Keratinocyte (primary cell): Measurements from ENCODE around the gene SPRY4. TPM values are rescaled to one million over a fixed set of nuclear protein-coding genes. Genes with fewer than 3 reads are reported as not detected.

ENCODE experiments used
- DNase-seq: peaks from one replicate; pipeline ENCODE4 v3.0.0-alpha.2; 2011; ENCODE audit warnings: low read depth, missing footprints, low spot score
- FAIRE-seq: peaks from 2 replicates; lab custom pipeline; 2011; peaks lifted over from hg19 to GRCh38; lab: Jason Lieb, UNC
- H2AFZ ChIP-seq: 2 replicates; pipeline ENCODE4 v1.6.0; 2012; ENCODE audit warnings: low read length, control low read depth, inconsistent platforms; ENCODE audit not compliant: control insufficient read depth
- H3K27ac ChIP-seq: 2 replicates; pipeline ENCODE4 v1.5.1; 2011; ENCODE audit warnings: low read length; ENCODE audit not compliant: control insufficient read depth, insufficient read depth
- H3K27me3 ChIP-seq: 3 replicates; pipeline ENCODE4 v1.6.0; 2011; ENCODE audit warnings: low read length; ENCODE audit not compliant: control insufficient read depth, insufficient read depth; ENCODE audit errors: extremely low read depth
- H3K36me3 ChIP-seq, 2 experiments: 2 replicates in 1 of 2; 3 replicates in 1 of 2; pipeline ENCODE4 v1.5.1; 2011; ENCODE audit warnings: low read length in 2 of 2, mild to moderate bottlenecking in 1 of 2; ENCODE audit not compliant: control insufficient read depth in 2 of 2, insufficient read depth in 2 of 2; ENCODE audit errors: extremely low read depth in 1 of 2
- H3K4me1 ChIP-seq: 3 replicates; pipeline ENCODE4 v1.5.1; 2011; ENCODE audit warnings: low read length; ENCODE audit not compliant: control insufficient read depth, insufficient read depth; ENCODE audit errors: extremely low read depth
- H3K4me2 ChIP-seq: 3 replicates; pipeline ENCODE4 v1.6.0; 2011; ENCODE audit warnings: low read depth, low read length; ENCODE audit not compliant: control insufficient read depth, insufficient read depth; ENCODE audit errors: extremely low read depth
- H3K4me3 ChIP-seq, 3 experiments: fragments of 200-600 bp in 1 of 3; sonication (generic) in 1 of 3; 2 replicates in 2 of 3; 3 replicates in 1 of 3; pipeline ENCODE4 v1.5.1; 2011 to 2016; ENCODE audit warnings: low read length in 3 of 3, mild to moderate bottlenecking in 3 of 3, control low read depth in 2 of 3, inconsistent platforms in 1 of 3, low read depth in 1 of 3, mixed read lengths in 1 of 3, mixed run types in 1 of 3, moderate library complexity in 1 of 3; ENCODE audit not compliant: control insufficient read depth in 2 of 3, insufficient read depth in 2 of 3; ENCODE audit errors: extremely low read depth in 1 of 3
- H3K79me2 ChIP-seq: 2 replicates; pipeline ENCODE4 v1.6.0; 2012; ENCODE audit warnings: low read length; ENCODE audit not compliant: control insufficient read depth, insufficient read depth
- H3K9ac ChIP-seq: 3 replicates; pipeline ENCODE4 v1.6.0; 2011; ENCODE audit warnings: low read length; ENCODE audit not compliant: control insufficient read depth, insufficient read depth; ENCODE audit errors: extremely low read depth
- H3K9me1 ChIP-seq: 3 replicates; pipeline ENCODE4 v1.6.0; 2011; ENCODE audit warnings: low read length; ENCODE audit not compliant: control insufficient read depth, insufficient read depth; ENCODE audit errors: extremely low read depth
- H3K9me3 ChIP-seq: 2 replicates; pipeline ENCODE4 v1.5.1; 2012; ENCODE audit warnings: low read depth, low read length; ENCODE audit not compliant: control insufficient read depth
- H4K20me1 ChIP-seq: 3 replicates; pipeline ENCODE4 v1.6.0; 2011; ENCODE audit warnings: low read length; ENCODE audit not compliant: control insufficient read depth, insufficient read depth; ENCODE audit errors: extremely low read depth
- CTCF ChIP-seq, 3 experiments: IDR thresholded peaks in 1 of 3; conservative IDR thresholded peaks in 1 of 3; optimal IDR thresholded peaks in 1 of 3; 2 replicates in 2 of 3; 3 replicates in 1 of 3; pipeline versions ENCODE3 to v1.5.1; 2011; ENCODE audit warnings: low read length in 3 of 3, mild to moderate bottlenecking in 3 of 3, moderate library complexity in 2 of 3, control low read depth in 1 of 3, inconsistent platforms in 1 of 3; ENCODE audit not compliant: insufficient read depth in 2 of 3; ENCODE audit errors: extremely low read depth in 1 of 3
- EZH2 ChIP-seq: IDR thresholded peaks from one replicate; pipeline ENCODE4 v1.6.1; 2012; ENCODE audit warnings: inconsistent platforms, mild to moderate bottlenecking, low read length, moderate library complexity
- dilution Hi-C: fragments of 300-500 bp; cut with MboI; formaldehyde crosslinking; loops from one replicate; pipeline ENCODE4 v1.7.0; 2020; ENCODE audit warnings: low sequenced_read_pairs; ENCODE audit not compliant: extremely low pct_ligation_motif_present
- polyA plus RNA-seq, 5 experiments: library from polyadenylated mRNA; depleted of rRNA in 3 of 5; stranded (reverse) in 3 of 5; stranded (forward) in 1 of 5; unstranded in 1 of 5; fragments of >200 nt; gene quantifications; 1 replicate in 1 of 5; 2 replicates in 3 of 5; 3 replicates in 1 of 5; pipeline versions ENCODE4 v1.2.1 to v1.2.3, GENCODE V29; 2011 to 2012; ENCODE audit warnings: missing spikeins in 2 of 5, low read depth in 1 of 5, low replicate concordance in 1 of 5

SPRY4 gene
- polyA plus RNA-seq, 1 donor (not counting 4 experiments of a cell fraction or from before 2014, with no cell fraction given), result 10.2 TPM

- H2AFZ ChIP-seq, result no peak overlapping the region
- peaks cover 14 to 21% of the 10 kb centered on the region in 2 experiments for H3K36me3 ChIP-seq
- no peak for DNase-seq
- H3K9me3 ChIP-seq, result no peaks in the 10 kb centered on the region
- no peaks in the 10 kb centered on the region for H3K4me1 ChIP-seq
- dilution Hi-C loops, result no loop called here
- H3K4me3 ChIP-seq, result no peak overlapping the region
- TF ChIP-seq CTCF (optimal IDR thresholded peaks at IDR 0.05 in 1 of 3, IDR thresholded peaks at IDR 0.05 in 1 of 3, conservative IDR thresholded peaks at IDR 0.05 in 1 of 3; ENCODE audit: extremely low read depth in 1 of 3, insufficient read depth in 2 of 3, low read length in 3 of 3) (no peak), EZH2 (no peak)
- H4K20me1 ChIP-seq, result peaks cover 4% of the 10 kb centered on the region
- no peaks in the 10 kb centered on the region for H3K27me3 ChIP-seq
- no peak for FAIRE-seq
- H3K27ac ChIP-seq, result no peak overlapping the region
- peaks cover 26% of the 10 kb centered on the region for H3K79me2 ChIP-seq
- peaks cover 8% of the 10 kb centered on the region for H3K9me1 ChIP-seq
- H3K4me2 ChIP-seq, result no peak overlapping the region
- no peak overlapping the region for H3K9ac ChIP-seq
Measured at GRCh38 chr5:142307146-142307890, 17.5 kb downstream of the SPRY4 start.

DNA sequence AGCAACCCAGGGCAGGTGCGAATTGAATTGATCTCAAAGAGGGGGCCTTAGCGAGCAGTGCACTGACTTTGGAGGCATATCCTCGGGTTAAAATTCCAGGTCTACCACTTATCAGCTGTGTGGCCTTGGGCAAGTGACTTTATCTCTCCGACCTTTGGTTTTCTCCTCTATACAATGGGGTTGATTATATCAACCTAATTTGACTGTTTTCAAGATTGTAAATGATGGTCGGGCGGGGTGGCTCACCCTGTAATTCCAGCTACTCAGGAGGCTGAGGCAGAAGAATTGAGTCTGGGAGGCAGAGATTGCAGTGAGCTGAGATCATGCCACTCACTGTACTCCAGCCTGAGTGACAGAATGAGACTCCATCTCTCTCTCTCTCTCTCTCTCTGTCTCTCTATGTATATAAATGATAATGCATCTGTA is 18.7 kb downstream of the SPRY4 start:
- TF ChIP-seq EZH2, result no peak
- no peak for TF ChIP-seq CTCF (optimal IDR thresholded peaks at IDR 0.05 in 1 of 3, IDR thresholded peaks at IDR 0.05 in 1 of 3, conservative IDR thresholded peaks at IDR 0.05 in 1 of 3; ENCODE audit: extremely low read depth in 1 of 3, insufficient read depth in 2 of 3, low read length in 3 of 3)
- Histone ChIP-seq H4K20me1 (peaks cover 4% of the 10 kb centered on the region), H3K27me3 (no peaks in the 10 kb centered on the region), H3K36me3 (peaks cover 9 to 11% of the 10 kb centered on the region in 2 experiments), H2AFZ (no peak overlapping the region), H3K27ac (no peak overlapping the region), H3K9me3 (no peaks in the 10 kb centered on the region), H3K4me1 (no peaks in the 10 kb centered on the region), H3K4me2 (no peak overlapping the region), H3K79me2 (peaks cover 13% of the 10 kb centered on the region), H3K9me1 (peaks cover 6% of the 10 kb centered on the region), H3K9ac (no peak overlapping the region), H3K4me3 (no peak overlapping the region)
- FAIRE-seq (no peak), DNase-seq (no peak)
- dilution Hi-C loops, result no loop called here
